ENCODE measurements around the gene CSK.

Gene CSK

GRCh38 chr15:74826364-74826819 lies 44.5 kb downstream of the CSK start, which contains the start of gene CPLX3:
Gene CPLX3 (plus strand): TSS chr15:74826627. CDS start chr15:74826704, 77 bp downstream.
- DNase-seq (ENCODE audit: low spot score): peak; percentile 78

- no peak for DNase-seq (ENCODE audit: low spot score)
Measured at GRCh38 chr15:74826921-74827320, 45.0 kb downstream of the CSK start.

- DNase-seq (ENCODE audit: low spot score): no peak
Measured at GRCh38 chr15:74827614-74828013, 45.7 kb downstream of the CSK start.

- no peak for DNase-seq (ENCODE audit: low spot score)
Measured at GRCh38 chr15:74828835-74829234, 47.0 kb downstream of the CSK start.

GRCh38 chr15:74829486-74829885 lies 47.6 kb downstream of the CSK start:
- peak; percentile 54 for DNase-seq (ENCODE audit: low spot score)

- DNase-seq (ENCODE audit: low spot score): no peak
Measured at GRCh38 chr15:74829991-74830390, 48.1 kb downstream of the CSK start.

- peak; percentile 25 for DNase-seq (ENCODE audit: low spot score)
Measured at GRCh38 chr15:74830868-74831267, 49.0 kb downstream of the CSK start.

- DNase-seq (ENCODE audit: low spot score): no peak
Measured at GRCh38 chr15:74831813-74832495, 50.1 kb downstream of the CSK start.

- no peak for DNase-seq (ENCODE audit: low spot score)
Measured at GRCh38 chr15:74832826-74833225, 50.9 kb downstream of the CSK start.

- DNase-seq (ENCODE audit: low spot score): no peak
Measured at GRCh38 chr15:74833376-74834107, 51.7 kb downstream of the CSK start.

GRCh38 chr15:74835312-74835823 lies 53.5 kb downstream of the CSK start:
- DNase-seq (ENCODE audit: low spot score): peak; percentile 83

- no peak for DNase-seq (ENCODE audit: low spot score)
Measured at GRCh38 chr15:74836846-74837245, 55.0 kb downstream of the CSK start.

- no peak for DNase-seq (ENCODE audit: low spot score)
Measured at GRCh38 chr15:74837482-74838136, 55.7 kb downstream of the CSK start.

GRCh38 chr15:74838137-74838516 lies 56.2 kb downstream of the CSK start:
- no peak for DNase-seq (ENCODE audit: low spot score)

GRCh38 chr15:74838746-74839525 lies 57.1 kb downstream of the CSK start:
- DNase-seq (ENCODE audit: low spot score): no peak

GRCh38 chr15:74839526-74840395 lies 57.9 kb downstream of the CSK start:
- DNase-seq (ENCODE audit: low spot score): no peak

- DNase-seq (ENCODE audit: low spot score): no peak
Measured at GRCh38 chr15:74840851-74841775, 59.2 kb downstream of the CSK start.

- no peak for DNase-seq (ENCODE audit: low spot score)
Measured at GRCh38 chr15:74841891-74842373, 60.1 kb downstream of the CSK start.

GRCh38 chr15:74842581-74843444 lies 60.9 kb downstream of the CSK start, which contains the start of gene ULK3:
Gene ULK3 (minus strand): TSS chr15:74843156. CDS start chr15:74843105, 51 bp downstream.
- peak; percentile 99 for DNase-seq (ENCODE audit: low spot score)
